ENCODE data around the gene PTPN9.
A peak's percentile ranks its signal among the peaks of the same experiment; 100 is the strongest.
"Not testable (repeated sequence)": the region's sequence is repeated elsewhere in the genome, so short reads cannot be mapped to it uniquely, and the experiment has no call there.

PTPN9 gene

GRCh38 chr15:75532413-75533250 is 46.5 kb downstream of the PTPN9 start:
- POLR2A ChIA-PET (ENCODE audit: low non-redundant PET), result interaction anchor here (0.6 kb wide), 1 partner anchor 77 kb away, joined by 4 read pairs; no protein-coding TSS in a partner anchor
- no peak for TF ChIP-seq CTCF (conservative IDR thresholded peaks at IDR 0.05; ENCODE audit: low read depth)
- CTCF ChIA-PET, result interaction anchor here (0.6 to 1.0 kb wide), 4 partner anchors 10 to 147 kb away, joined by 3 to 6 read pairs (median 5); no protein-coding TSS in a partner anchor
- peak; percentile 32 for DNase-seq (ENCODE audit: low spot score)
- peak overlapping the region; percentile 54 for H3K27ac ChIP-seq

GRCh38 chr15:75531041-75531450 is 48.1 kb downstream of the PTPN9 start:
- DNase-seq (ENCODE audit: low spot score), result no peak
- ChIA-PET CTCF (no interaction called here), POLR2A (ENCODE audit: low non-redundant PET) (no interaction called here)
- H3K27ac ChIP-seq, result no peak overlapping the region
- TF ChIP-seq CTCF (conservative IDR thresholded peaks at IDR 0.05; ENCODE audit: low read depth), result no peak

GRCh38 chr15:75530169-75530568 is 48.9 kb downstream of the PTPN9 start:
- ChIA-PET CTCF (no interaction called here), POLR2A (ENCODE audit: low non-redundant PET) (no interaction called here)
- no peak for DNase-seq (ENCODE audit: low spot score)
- H3K27ac ChIP-seq, result no peak overlapping the region
- TF ChIP-seq CTCF (conservative IDR thresholded peaks at IDR 0.05; ENCODE audit: low read depth), result no peak

- DNase-seq (ENCODE audit: low spot score); POLR2A ChIA-PET (ENCODE audit: low non-redundant PET); H3K27ac ChIP-seq: not testable (repeated sequence)
- CTCF ChIA-PET, result interaction anchor here (0.6 kb wide), 1 partner anchor 37 kb away, joined by 4 read pairs; no protein-coding TSS in a partner anchor
Measured at GRCh38 chr15:75525756-75526155, 53.4 kb downstream of the PTPN9 start.

GRCh38 chr15:75523011-75523410 is 56.1 kb downstream of the PTPN9 start:
- no peak for DNase-seq (ENCODE audit: low spot score)
- ChIA-PET POLR2A (ENCODE audit: low non-redundant PET) (no interaction called here), CTCF (no interaction called here)
- no peak overlapping the region for H3K27ac ChIP-seq
- no peak for TF ChIP-seq CTCF (conservative IDR thresholded peaks at IDR 0.05; ENCODE audit: low read depth)

- no peak for DNase-seq (ENCODE audit: low spot score)
- ChIA-PET CTCF (interaction anchor here (0.6 kb wide), 2 partner anchors 16 to 633 kb away, joined by 3 to 5 read pairs; no protein-coding TSS in a partner anchor), POLR2A (ENCODE audit: low non-redundant PET) (interaction anchor here (0.6 kb wide), 1 partner anchor 146 kb away, joined by 3 read pairs; no protein-coding TSS in a partner anchor)
- TF ChIP-seq CTCF (conservative IDR thresholded peaks at IDR 0.05; ENCODE audit: low read depth), result no peak
- H3K27ac ChIP-seq, result no peak overlapping the region
Measured at GRCh38 chr15:75517233-75517632, 61.9 kb downstream of the PTPN9 start.

All from RWPE1 (cell line).